PC-9 (cell line): ENCODE data around the gene HSPB7.
"Not testable (repeated sequence)": the region's sequence is repeated elsewhere in the genome, so short reads cannot be mapped to it uniquely, and the experiment has no call there.

Experiments
- CTCF ChIP-seq: fragments of 200-600 bp; sonication (generic); conservative IDR thresholded peaks from 2 replicates; pipeline ENCODE4 v1.6.1; 2017; ENCODE audit warnings: mixed run types, antibody characterized with exemption, mild to moderate bottlenecking, moderate library complexity
- EZH2 ChIP-seq: fragments of 200-600 bp; sonication (generic); IDR thresholded peaks from 2 replicates; pipeline ENCODE4 v1.8.0; 2017; ENCODE audit warnings: antibody characterized with exemption, low read depth

- TF ChIP-seq CTCF, EZH2: not testable (repeated sequence)
These were observed 16.6 kb downstream of the HSPB7 start for GRCh38 chr1:16001274-16001673.
